K562 (cell line): ENCODE data around the gene BCL3. TPM values are rescaled to one million over a fixed set of nuclear protein-coding genes. Genes with fewer than 3 reads are reported as not detected.

ENCODE experiments used
- ATAC-seq: fragments of 200-7000 bp; cut with Tn5 transposase; 3 replicates; pipeline ENCODE4 v1.9.1; 2020; ENCODE audit warnings: moderate library complexity
- BruUV-seq: library from RNA; stranded (reverse); fragments of 400-500 nt; replicated peaks from 2 replicates; lab custom pipeline; 2021; lab: Mats Ljungman, UMichigan
- CTCF ChIA-PET: fragments of 300-600 bp; formaldehyde crosslinking; extraction: SDS; loops from one replicate; lab custom pipeline; 2021; ENCODE audit warnings: low intra/inter-chr PET ratio; lab: Yijun Ruan, JAX
- POLR2A ChIA-PET: fragments of 300-600, 350-650 bp; sonication (Branson Sonifier 250); formaldehyde crosslinking; extraction: SDS; loops from one replicate; lab custom pipeline; 2021; ENCODE audit warnings: antibody characterized with exemption, inconsistent platforms; lab: Yijun Ruan, JAX
- DNase-seq, 4 experiments: peaks; one replicate each; pipeline versions ENCODE4 v3.0.0 to v3.0.0-alpha.2; 2011 to 2018; ENCODE audit warnings: low spot score in 3 of 4, mixed read lengths in 3 of 4; ENCODE audit errors: extremely low read depth in 1 of 4
- FAIRE-seq: peaks from 2 replicates; lab custom pipeline; 2011; peaks lifted over from hg19 to GRCh38; lab: Jason Lieb, UNC
- H2AFZ ChIP-seq: 2 replicates; pipeline ENCODE4 v1.6.0; 2011; ENCODE audit warnings: low read depth, low read length, control low read depth, inconsistent platforms
- H3K27ac ChIP-seq: fragments of 200-600 bp; 3 replicates; pipeline ENCODE4 v1.8.0; 2011; ENCODE audit warnings: low read depth, mild to moderate bottlenecking, control low read depth, inconsistent platforms, low read length, moderate library complexity, mixed read lengths; ENCODE audit errors: extremely low read depth
- H3K27me3 ChIP-seq, 2 experiments: fragments of 300-600 bp in 1 of 2; 2 replicates in 1 of 2; 3 replicates in 1 of 2; pipeline versions ENCODE4 v1.6.0 to v1.8.0; 2011; ENCODE audit warnings: inconsistent platforms in 2 of 2, low read length in 2 of 2, mild to moderate bottlenecking in 1 of 2, mixed read lengths in 1 of 2, moderate library complexity in 1 of 2; ENCODE audit not compliant: control insufficient read depth in 2 of 2, insufficient read depth in 2 of 2
- H3K36me3 ChIP-seq: fragments of 300-600 bp; 3 replicates; pipeline ENCODE4 v1.8.0; 2011; ENCODE audit warnings: mild to moderate bottlenecking, low read length, inconsistent platforms; ENCODE audit not compliant: control insufficient read depth, insufficient read depth
- H3K4me1 ChIP-seq, 2 experiments: fragments of 200-600 bp in 1 of 2; replicated peaks in 1 of 2; 2 replicates in 1 of 2; 3 replicates in 1 of 2; pipeline versions ENCODE4 v1.5.1 to v1.8.0; 2011; ENCODE audit warnings: inconsistent platforms in 2 of 2, low read length in 2 of 2, mild to moderate bottlenecking in 1 of 2, mixed read lengths in 1 of 2, moderate library complexity in 1 of 2; ENCODE audit not compliant: control insufficient read depth in 2 of 2, insufficient read depth in 2 of 2
- H3K4me2 ChIP-seq: 2 replicates; pipeline ENCODE4 v1.6.1; 2011; ENCODE audit warnings: low read length, control low read depth, inconsistent platforms, mixed read lengths; ENCODE audit not compliant: insufficient read depth
- H3K4me3 ChIP-seq: fragments of 200-600 bp; sonication (generic), shearing (Covaris generic); 2 replicates; pipeline ENCODE4 v1.5.1; 2016; ENCODE audit warnings: control low read depth, inconsistent platforms
- H3K79me2 ChIP-seq: fragments of 200-600 bp; 3 replicates; pipeline ENCODE4 v1.8.0; 2011; ENCODE audit warnings: low read length, inconsistent platforms; ENCODE audit not compliant: control insufficient read depth, insufficient read depth
- H3K9ac ChIP-seq, 2 experiments: 2 replicates each; pipeline versions ENCODE4 v1.6.0 to v1.6.1; 2011; ENCODE audit warnings: low read depth in 2 of 2, low read length in 2 of 2, control low read depth in 1 of 2, inconsistent platforms in 1 of 2, mild to moderate bottlenecking in 1 of 2, mixed read lengths in 1 of 2; ENCODE audit not compliant: insufficient read depth in 1 of 2
- H3K9me1 ChIP-seq: one replicate; pipeline ENCODE4 v1.6.0; 2011; ENCODE audit warnings: inconsistent platforms, mild to moderate bottlenecking, low read length, moderate library complexity; ENCODE audit not compliant: control insufficient read depth, insufficient read depth
- H3K9me3 ChIP-seq: replicated peaks from 2 replicates; pipeline ENCODE4 v1.5.1; 2011; ENCODE audit warnings: low read depth, low read length, inconsistent platforms; ENCODE audit not compliant: control insufficient read depth, insufficient read depth
- H4K20me1 ChIP-seq: replicated peaks from 2 replicates; pipeline ENCODE4 v1.6.1; 2011; ENCODE audit warnings: low read length, inconsistent platforms, mixed read lengths; ENCODE audit not compliant: control insufficient read depth, insufficient read depth
- BHLHE40 ChIP-seq: IDR thresholded peaks from 2 replicates; pipeline ENCODE4 v1.6.1; 2011; ENCODE audit warnings: low read length, improper control_type of control experiment
- CC2D1A ChIP-seq: fragments of 450-650 bp; IDR thresholded peaks from 2 replicates; pipeline ENCODE4 v1.6.1; 2017; ENCODE audit warnings: mild to moderate bottlenecking
- HLTF ChIP-seq: fragments of 450-650 bp; IDR thresholded peaks from 2 replicates; pipeline ENCODE4 v1.6.1; 2016
- LARP7 ChIP-seq: fragments of 450-650 bp; IDR thresholded peaks from 2 replicates; pipeline ENCODE4 v1.6.1; 2016
- MBD2 ChIP-seq: sonication (generic); IDR thresholded peaks from 2 replicates; pipeline ENCODE4 v1.6.1; 2016; ENCODE audit warnings: low read depth, borderline replicate concordance
- MTA2 ChIP-seq: fragments of 450-650 bp; IDR thresholded peaks from 2 replicates; pipeline ENCODE4 v1.6.1; 2016; ENCODE audit warnings: low read depth
- RAD51 ChIP-seq: fragments of 450-650 bp; IDR thresholded peaks from 2 replicates; pipeline ENCODE4 v1.7.1; 2016; ENCODE audit warnings: low read depth, mild to moderate bottlenecking, borderline replicate concordance
- RBM34 ChIP-seq: fragments of 200-400 bp; formaldehyde crosslinking; IDR thresholded peaks from 2 replicates; pipeline ENCODE4 v1.6.1; 2018; ENCODE audit warnings: low read length, borderline replicate concordance; ENCODE audit not compliant: insufficient read depth
- RFX5 ChIP-seq: IDR thresholded peaks from 2 replicates; pipeline ENCODE4 v1.6.1; 2011; ENCODE audit warnings: low read depth, mild to moderate bottlenecking, improper control_type of control experiment, low read length
- SAFB ChIP-seq: fragments of 200-400 bp; formaldehyde crosslinking; IDR thresholded peaks from 2 replicates; pipeline ENCODE4 v1.6.1; 2017; ENCODE audit warnings: low read depth, low read length, borderline replicate concordance
- SMARCB1 ChIP-seq: IDR thresholded peaks from 2 replicates; pipeline ENCODE4 v1.6.1; 2011; ENCODE audit warnings: improper control_type of control experiment, low read depth; ENCODE audit not compliant: insufficient read length
- TAF9B ChIP-seq: fragments of 450-650 bp; IDR thresholded peaks from 2 replicates; pipeline ENCODE4 v1.6.1; 2018; ENCODE audit warnings: mild to moderate bottlenecking; ENCODE audit not compliant: partially characterized antibody
- TSC22D4 ChIP-seq: fragments of 450-650 bp; IDR thresholded peaks from 2 replicates; pipeline ENCODE4 v1.6.1; 2016; ENCODE audit warnings: missing genetic modification characterization, missing biosample characterization, control low read depth
- ZBTB7A ChIP-seq: IDR thresholded peaks from 2 replicates; pipeline ENCODE4 v1.6.1; 2011; ENCODE audit warnings: low read depth, mild to moderate bottlenecking, low read length, moderate library complexity, borderline replicate concordance; ENCODE audit not compliant: control insufficient read depth
- ZFP36 ChIP-seq: fragments of 150-350 bp; IDR thresholded peaks from 2 replicates; pipeline ENCODE4 v1.6.1; 2018; ENCODE audit warnings: low read length, low read depth; ENCODE audit not compliant: partially characterized antibody
- ZNF121 ChIP-seq: sonication (generic); formaldehyde crosslinking; conservative IDR thresholded peaks from 2 replicates; pipeline ENCODE4 v1.8.0; 2022; ENCODE audit warnings: missing genetic modification reagents
- ZNF133 ChIP-seq: fragments of 250-450 bp; sonication (Bioruptor Pico); IDR thresholded peaks from 2 replicates; pipeline ENCODE4 v1.4.0; 2020; ENCODE audit warnings: mild to moderate bottlenecking
- ZNF263 ChIP-seq: sonication (generic); formaldehyde crosslinking; IDR thresholded peaks from 2 replicates; pipeline ENCODE4 v1.8.0; 2022; ENCODE audit warnings: mild to moderate bottlenecking, missing genetic modification reagents, borderline replicate concordance
- ZNF586 ChIP-seq: fragments of 450-650 bp; formaldehyde crosslinking; conservative IDR thresholded peaks from 2 replicates; pipeline ENCODE4 v1.4.0; 2020; ENCODE audit warnings: mild to moderate bottlenecking, moderate library complexity
- ZNF589 ChIP-seq: fragments of 200-800 bp; sonication (Bioruptor generic); IDR thresholded peaks from 2 replicates; pipeline ENCODE4 v1.6.1; 2016; ENCODE audit warnings: low read depth, missing genetic modification characterization, missing compliant biosample characterization
- ZNF696 ChIP-seq: fragments of 250-450 bp; sonication (Bioruptor Pico); conservative IDR thresholded peaks from 2 replicates; pipeline ENCODE4 v1.4.0; 2020; ENCODE audit warnings: mild to moderate bottlenecking, moderate library complexity
- WGBS: fragments of 100-300 bp; shearing (Covaris generic); methylation state at CpG from one replicate; pipeline ENCODE4 v1.1.6; 2016; ENCODE audit warnings: low coverage, mixed read lengths; ENCODE audit not compliant: insufficient coverage; ENCODE audit errors: missing lambda C conversion rate; 5-methylcytosine and 5-hydroxymethylcytosine counted together
- in situ Hi-C: fragments of 300-500 bp; cut with MboI; formaldehyde crosslinking; loops from 4 replicates; pipeline ENCODE4 v1.15.0; 2018; ENCODE audit warnings: inconsistent platforms, mixed read lengths
- intact Hi-C: fragments of 100-400 bp; cut with micrococcal nuclease; formaldehyde crosslinking; loops from 2 replicates; pipeline ENCODE4 v1.14.2; 2022
- polyA plus RNA-seq, 8 experiments: library from polyadenylated mRNA; depleted of rRNA in 4 of 8; stranded (reverse) in 5 of 8; unstranded in 3 of 8; fragments of >200 nt; fragmentation: Nextera tagmentation in 2 of 8; fragmentation: Illumina TruSeq in 1 of 8; extraction: Ambion mirVana in 2 of 8; extraction: Trizol in 1 of 8; gene quantifications; 2 replicates each; pipeline versions ENCODE4 v1.2.1 to v1.2.3, GENCODE V29; 2011 to 2014; ENCODE audit warnings: inconsistent platforms in 1 of 8, missing spikeins in 1 of 8
- total RNA-seq, 7 experiments: library from RNA; depleted of rRNA in 6 of 7; stranded (reverse); fragments of >200 nt in 6 of 7; fragmentation: Illumina TruSeq in 2 of 7; extraction: Trizol in 2 of 7; gene quantifications; 2 replicates each; pipeline versions ENCODE4 v1.2.1 to v1.2.3, GENCODE V29; 2011 to 2021; ENCODE audit warnings: low replicate concordance in 1 of 7
- TF ChIP-seq, protein P1 (sequence below): sonication (generic); formaldehyde crosslinking; IDR thresholded peaks from 2 replicates; pipeline ENCODE4 v1.8.1; 2023; ENCODE audit warnings: mild to moderate bottlenecking, missing genetic modification reagents
- TF ChIP-seq, protein P2 (sequence below): sonication (generic); formaldehyde crosslinking; IDR thresholded peaks from 2 replicates; pipeline ENCODE4 v1.8.0; 2022; ENCODE audit warnings: mild to moderate bottlenecking, missing genetic modification reagents

Gene BCL3
- total and polyA plus RNA-seq, 9 of the 15 experiments (the other 6 are each of a cell fraction or from before 2014, with no cell fraction given), result 0.03 to 2.4 (median 0.50) TPM; not detected in 1

- CTCF ChIA-PET, result no interaction called here
- DNase-seq (peak in 2 of 4 experiments; percentile 46 to 51), ATAC-seq (no peak), FAIRE-seq (no peak)
- no peak overlapping the region for H3K9ac ChIP-seq
- no peaks in the 10 kb centered on the region for H3K27me3 ChIP-seq
- intact Hi-C loops (no loop called here), in situ Hi-C loops (no loop called here)
- H4K20me1 ChIP-seq, result no peaks in the 10 kb centered on the region
- no peaks in the 10 kb centered on the region for H3K9me1 ChIP-seq
- POLR2A ChIA-PET, result interaction anchor here (0.6 to 1.0 kb wide), 2 partner anchors 21 to 140 kb away, joined by 3 to 4 read pairs; no protein-coding TSS in a partner anchor
- H3K27ac ChIP-seq, result no peak overlapping the region
- peaks cover 24 to 43% of the 10 kb centered on the region in 2 experiments for H3K4me1 ChIP-seq
- 46% methylated on average over 4 of the region's 10 CpGs for WGBS
- H3K79me2 ChIP-seq, result no peaks in the 10 kb centered on the region
- H3K36me3 ChIP-seq, result no peaks in the 10 kb centered on the region
- no TSS peak for BruUV-seq
- H3K9me3 ChIP-seq, result no peaks in the 10 kb centered on the region
- peak overlapping the region; percentile 38; the same call in 1 of the 2 replicates for H2AFZ ChIP-seq
- no peak overlapping the region for H3K4me2 ChIP-seq
- H3K4me3 ChIP-seq, result no peak overlapping the region
- TF ChIP-seq MBD2 (no peak), TAF9B (no peak), ZNF586 (no peak), ZBTB7A (peak; percentile 38; the same call in 1 of the 2 replicates), RAD51 (no peak), ZFP36 (peak; percentile 56), CC2D1A (no peak), SMARCB1 (no peak), RFX5 (no peak), ZNF263 (CRISPR knock-in tag) (no peak), TSC22D4 (tag) (no peak), RBM34 (no peak), ZNF121 (CRISPR knock-in tag) (no peak), ZNF696 (no peak), LARP7 (peak; percentile 47; the same call in 1 of the 2 replicates), HLTF (no peak), SAFB (no peak), BHLHE40 (no peak), MTA2 (no peak), ZNF133 (no peak), ZNF589 (CRISPR knock-in tag) (no peak)
- TF ChIP-seq, protein P1, sequence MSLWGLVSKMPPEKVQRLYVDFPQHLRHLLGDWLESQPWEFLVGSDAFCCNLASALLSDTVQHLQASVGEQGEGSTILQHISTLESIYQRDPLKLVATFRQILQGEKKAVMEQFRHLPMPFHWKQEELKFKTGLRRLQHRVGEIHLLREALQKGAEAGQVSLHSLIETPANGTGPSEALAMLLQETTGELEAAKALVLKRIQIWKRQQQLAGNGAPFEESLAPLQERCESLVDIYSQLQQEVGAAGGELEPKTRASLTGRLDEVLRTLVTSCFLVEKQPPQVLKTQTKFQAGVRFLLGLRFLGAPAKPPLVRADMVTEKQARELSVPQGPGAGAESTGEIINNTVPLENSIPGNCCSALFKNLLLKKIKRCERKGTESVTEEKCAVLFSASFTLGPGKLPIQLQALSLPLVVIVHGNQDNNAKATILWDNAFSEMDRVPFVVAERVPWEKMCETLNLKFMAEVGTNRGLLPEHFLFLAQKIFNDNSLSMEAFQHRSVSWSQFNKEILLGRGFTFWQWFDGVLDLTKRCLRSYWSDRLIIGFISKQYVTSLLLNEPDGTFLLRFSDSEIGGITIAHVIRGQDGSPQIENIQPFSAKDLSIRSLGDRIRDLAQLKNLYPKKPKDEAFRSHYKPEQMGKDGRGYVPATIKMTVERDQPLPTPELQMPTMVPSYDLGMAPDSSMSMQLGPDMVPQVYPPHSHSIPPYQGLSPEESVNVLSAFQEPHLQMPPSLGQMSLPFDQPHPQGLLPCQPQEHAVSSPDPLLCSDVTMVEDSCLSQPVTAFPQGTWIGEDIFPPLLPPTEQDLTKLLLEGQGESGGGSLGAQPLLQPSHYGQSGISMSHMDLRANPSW (CRISPR knock-in tag), result no peak
- TF ChIP-seq, protein P2, sequence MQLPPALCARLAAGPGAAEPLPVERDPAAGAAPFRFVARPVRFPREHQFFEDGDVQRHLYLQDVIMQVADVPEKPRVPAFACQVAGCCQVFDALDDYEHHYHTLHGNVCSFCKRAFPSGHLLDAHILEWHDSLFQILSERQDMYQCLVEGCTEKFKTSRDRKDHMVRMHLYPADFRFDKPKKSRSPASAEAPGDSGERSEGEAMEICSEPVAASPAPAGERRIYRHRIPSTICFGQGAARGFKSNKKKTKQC (CRISPR knock-in tag), result no peak
These were observed 3.1 kb upstream of the BCL3 start for GRCh38 chr19:44745341-44745831.
